ENCODE results near the gene TRIM28. TPM values are rescaled to one million over a fixed set of nuclear protein-coding genes. Genes with fewer than 3 reads are reported as not detected.

The TRIM28 gene
- polyA plus RNA-seq, 1 donor from 2014 or later, result 38.9 TPM

GRCh38 chr19:58558623-58559274 lies 14.9 kb downstream of the TRIM28 start:
- peak overlapping the region; percentile 98 to 100 (median 99) for H3K27ac Mint-ChIP-seq
- H3K4me1 Mint-ChIP-seq, result peaks cover 29 to 46% (median 46%) of the 10 kb centered on the region in 3 donors

GRCh38 chr19:58559275-58560006 lies 15.6 kb downstream of the TRIM28 start:
- peaks cover 2% of the 10 kb centered on the region for H3K27me3 Mint-ChIP-seq
- no peaks in the 10 kb centered on the region for H3K9me3 Mint-ChIP-seq
- peak overlapping the region; percentile 96 to 99 (median 98) for H3K4me3 Mint-ChIP-seq
- H3K27ac Mint-ChIP-seq, result peak overlapping the region; percentile 98 to 100 (median 99)
- peaks cover 6% of the 10 kb centered on the region for H3K36me3 Mint-ChIP-seq
- H3K4me1 Mint-ChIP-seq, result peaks cover 24 to 43% (median 42%) of the 10 kb centered on the region in 3 donors

More at GRCh38 chr19:58558623-58559274, 14.9 kb downstream of the TRIM28 start:
- H3K36me3 Mint-ChIP-seq, result peaks cover 6% of the 10 kb centered on the region
- peaks cover 2% of the 10 kb centered on the region for H3K27me3 Mint-ChIP-seq
- peak overlapping the region; percentile 96 to 99 (median 98) for H3K4me3 Mint-ChIP-seq
- no peaks in the 10 kb centered on the region for H3K9me3 Mint-ChIP-seq

GRCh38 chr19:58560007-58560887 lies 16.4 kb downstream of the TRIM28 start:
- Mint-ChIP-seq H3K36me3 (peaks cover 7% of the 10 kb centered on the region), H3K4me3 (peak overlapping the region; percentile 96 to 99 (median 98)), H3K9me3 (no peaks in the 10 kb centered on the region), H3K27me3 (peaks cover 2% of the 10 kb centered on the region), H3K4me1 (peaks cover 16 to 40% (median 39%) of the 10 kb centered on the region in 3 donors), H3K27ac (peak overlapping the region in 2 of 3 donors; percentile 98 to 99)

DNA sequence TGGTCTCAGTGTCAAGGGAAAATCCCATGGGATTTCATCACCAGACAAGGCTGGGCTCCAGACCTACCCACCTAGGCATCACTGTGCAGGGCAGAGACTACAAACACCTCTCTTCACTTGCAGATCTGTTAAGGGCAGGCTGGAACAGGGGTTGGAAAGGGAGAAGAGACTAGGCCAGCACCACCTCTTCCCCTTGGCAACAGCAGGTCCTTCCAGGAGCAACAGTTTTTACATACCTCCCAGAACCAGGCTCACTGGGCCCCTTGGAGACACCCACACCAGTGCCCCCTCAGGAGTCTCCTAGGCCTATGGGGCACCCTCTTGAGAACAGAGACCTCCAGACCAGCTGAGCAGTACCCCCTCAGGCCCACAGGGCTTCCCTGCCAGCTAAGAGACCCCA lies 17.1 kb downstream of the TRIM28 start:
- Mint-ChIP-seq H3K27ac (peak overlapping the region in 1 of 3 donors; percentile 99), H3K4me1 (peaks cover 14 to 37% (median 37%) of the 10 kb centered on the region in 3 donors), H3K27me3 (peaks cover 2% of the 10 kb centered on the region), H3K4me3 (peak overlapping the region in 3 of 4 donors; percentile 3 to 99 (median 41)), H3K9me3 (no peaks in the 10 kb centered on the region), H3K36me3 (peaks cover 7% of the 10 kb centered on the region)

DNA sequence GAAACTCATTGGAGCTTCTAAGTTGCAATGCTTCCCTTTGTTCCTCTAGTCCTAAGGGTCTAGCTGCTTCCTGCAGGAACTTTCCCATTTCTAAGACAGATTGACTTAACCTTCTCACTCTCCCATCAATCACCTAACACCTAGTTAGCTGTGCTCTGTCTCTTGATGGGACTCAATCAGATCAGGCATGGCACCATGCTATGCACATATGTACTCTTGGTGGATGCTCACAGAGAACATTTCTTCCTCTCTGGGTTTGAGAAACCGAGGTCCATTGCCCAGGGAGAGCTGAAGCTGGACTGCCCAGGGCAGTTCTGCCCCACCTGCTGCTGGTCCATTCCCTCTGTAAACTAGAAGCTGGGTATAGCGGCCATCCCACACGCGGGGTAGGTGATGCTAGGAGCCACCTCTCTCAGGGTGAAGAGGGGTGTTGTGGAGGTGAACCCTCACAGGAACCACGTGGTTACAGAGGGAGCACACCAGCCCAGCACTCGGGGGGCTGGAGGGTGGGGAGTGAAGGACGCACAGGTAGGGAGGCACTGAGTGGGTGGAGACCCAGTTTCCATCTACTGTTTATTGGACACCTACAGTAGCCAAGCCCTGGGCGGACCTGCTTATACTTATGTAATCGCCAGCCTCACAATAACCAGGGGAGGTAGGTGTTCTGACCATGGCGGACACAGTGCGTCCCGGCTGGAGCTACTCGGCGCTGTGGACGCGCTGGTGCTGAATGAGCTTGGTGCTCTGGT lies 17.7 kb downstream of the TRIM28 start:
- H3K27ac Mint-ChIP-seq, result peak overlapping the region in 1 of 3 donors; percentile 99
- peaks cover 3% of the 10 kb centered on the region for H3K36me3 Mint-ChIP-seq
- no peaks in the 10 kb centered on the region for H3K9me3 Mint-ChIP-seq
- peaks cover 2% of the 10 kb centered on the region for H3K27me3 Mint-ChIP-seq
- peak overlapping the region; percentile 72 to 99 (median 91) for H3K4me3 Mint-ChIP-seq
- peaks cover 14 to 34% (median 32%) of the 10 kb centered on the region in 3 donors for H3K4me1 Mint-ChIP-seq

DNA sequence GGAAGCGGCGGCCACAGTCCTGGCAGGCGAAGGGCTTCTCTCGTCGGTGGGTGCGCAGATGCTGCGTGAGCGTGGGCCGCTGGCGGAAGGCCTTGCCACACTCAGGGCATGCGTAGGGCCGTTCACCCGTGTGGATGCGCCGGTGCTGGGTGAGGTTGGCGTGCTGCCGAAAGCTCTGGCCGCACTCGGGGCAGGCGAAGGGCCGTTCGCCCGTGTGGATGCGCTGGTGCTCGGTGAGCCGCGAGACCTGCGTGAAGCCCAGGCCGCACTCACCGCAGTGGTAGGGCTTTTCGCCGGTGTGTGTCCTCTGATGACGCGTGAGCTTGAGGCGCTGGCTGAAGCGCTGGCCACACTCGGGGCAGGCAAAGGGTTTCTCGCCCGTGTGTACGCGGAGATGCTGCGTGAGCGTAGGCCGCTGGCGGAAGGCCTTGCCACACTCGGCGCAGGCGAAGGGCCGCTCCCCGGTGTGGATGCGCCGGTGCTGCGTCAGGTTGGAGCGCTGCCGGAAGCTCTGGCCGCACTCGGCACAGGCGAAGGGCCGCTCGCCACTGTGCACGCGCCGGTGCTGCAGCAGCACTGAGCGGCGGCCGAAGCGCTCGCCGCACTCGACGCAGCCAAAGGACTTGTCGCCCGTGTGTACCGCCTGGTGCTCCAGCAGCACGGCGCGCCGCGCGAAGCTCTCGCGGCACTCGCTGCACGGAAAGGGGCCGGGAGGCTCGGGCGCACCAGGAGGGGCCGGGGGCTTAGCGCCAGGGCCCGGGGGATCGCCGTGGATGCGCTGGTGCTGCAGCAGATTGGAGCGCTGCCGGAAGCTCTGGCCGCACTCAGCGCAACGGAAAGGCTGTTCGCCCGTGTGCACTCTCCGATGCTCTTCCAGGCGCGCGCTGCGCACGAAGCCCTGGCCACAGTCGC lies 18.5 kb downstream of the TRIM28 start:
- H3K4me3 Mint-ChIP-seq, result peak overlapping the region; percentile 88 to 99 (median 91)
- H3K27ac Mint-ChIP-seq, result peak overlapping the region in 2 of 3 donors; percentile 23 to 99
- H3K4me1 Mint-ChIP-seq, result peaks cover 14 to 29% (median 27%) of the 10 kb centered on the region in 3 donors
- no peaks in the 10 kb centered on the region for H3K9me3 Mint-ChIP-seq
- H3K36me3 Mint-ChIP-seq, result peaks cover 3% of the 10 kb centered on the region
- peaks cover 2% of the 10 kb centered on the region for H3K27me3 Mint-ChIP-seq

DNA sequence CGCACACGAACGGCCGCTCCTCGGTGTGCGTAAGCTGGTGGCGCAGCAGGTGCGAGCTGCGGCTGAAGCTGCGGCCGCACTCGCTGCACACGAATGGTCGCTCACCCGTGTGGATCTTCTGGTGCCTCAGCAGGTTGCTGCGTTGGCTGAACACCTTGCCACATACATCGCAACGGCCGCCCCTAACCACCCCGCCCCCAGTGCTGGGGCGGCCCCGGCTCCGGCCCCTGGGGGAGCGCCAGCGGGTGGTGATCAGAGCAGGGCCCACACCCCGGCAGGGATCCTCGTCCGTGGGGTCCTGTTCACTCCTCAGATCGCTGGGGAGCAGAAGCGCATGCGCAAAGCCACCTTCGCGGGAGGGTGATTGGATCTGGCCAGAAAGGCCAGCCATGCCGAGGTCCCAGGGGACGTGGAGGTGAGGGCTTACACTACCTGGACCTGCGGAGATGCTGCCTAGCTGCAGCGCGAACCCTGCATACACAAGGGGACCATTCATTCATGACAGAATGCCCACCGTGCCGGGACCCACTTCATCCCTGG lies 19.2 kb downstream of the TRIM28 start:
- H3K27me3 Mint-ChIP-seq, result peaks cover 2% of the 10 kb centered on the region
- no peaks in the 10 kb centered on the region for H3K9me3 Mint-ChIP-seq
- peak overlapping the region; percentile 88 to 99 (median 91) for H3K4me3 Mint-ChIP-seq
- peaks cover 3% of the 10 kb centered on the region for H3K36me3 Mint-ChIP-seq
- H3K4me1 Mint-ChIP-seq, result peaks cover 14 to 29% (median 23%) of the 10 kb centered on the region in 3 donors
- peak overlapping the region in 2 of 3 donors; percentile 23 to 77 for H3K27ac Mint-ChIP-seq

DNA sequence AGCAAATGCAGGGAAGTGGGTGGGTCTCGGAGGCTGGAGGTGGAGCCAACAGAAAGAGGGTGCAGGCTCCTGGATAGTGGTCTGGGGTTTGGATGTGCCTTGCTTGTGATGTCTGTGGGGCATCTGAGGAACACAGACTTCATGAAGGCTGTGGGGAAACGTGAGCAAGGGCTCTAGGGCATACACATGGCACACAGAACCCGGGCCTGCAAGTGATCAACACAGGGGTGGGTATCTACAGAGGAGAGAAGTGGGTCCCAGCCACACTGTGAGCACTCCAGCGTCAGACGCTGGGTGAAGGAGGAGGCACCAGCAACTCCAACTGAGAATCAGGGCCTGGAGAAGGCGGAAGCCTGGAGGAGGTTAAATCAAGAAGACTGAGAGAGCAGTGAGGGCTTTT lies 20.0 kb downstream of the TRIM28 start:
- peak overlapping the region; percentile 30 to 99 (median 46) for H3K4me3 Mint-ChIP-seq
- peaks cover 12 to 30% (median 22%) of the 10 kb centered on the region in 3 donors for H3K4me1 Mint-ChIP-seq
- peaks cover 3% of the 10 kb centered on the region for H3K36me3 Mint-ChIP-seq

GRCh38 chr19:58566989-58567388 lies 23.1 kb downstream of the TRIM28 start:
- Mint-ChIP-seq H3K36me3 (peaks cover 5% of the 10 kb centered on the region), H3K27me3 (peaks cover 2% of the 10 kb centered on the region), H3K9me3 (no peaks in the 10 kb centered on the region), H3K4me3 (no peak overlapping the region), H3K27ac (no peak overlapping the region), H3K4me1 (peaks cover 8 to 17% (median 16%) of the 10 kb centered on the region in 3 donors)

More for the DNA sequence above, 20.0 kb downstream of the TRIM28 start:
- peak overlapping the region in 1 of 3 donors; percentile 77 for H3K27ac Mint-ChIP-seq
- no peaks in the 10 kb centered on the region for H3K9me3 Mint-ChIP-seq
- H3K27me3 Mint-ChIP-seq, result peaks cover 2% of the 10 kb centered on the region

GRCh38 chr19:58568453-58569130 lies 24.7 kb downstream of the TRIM28 start:
- Mint-ChIP-seq H3K36me3 (peaks cover 5% of the 10 kb centered on the region), H3K4me1 (peaks cover 8 to 18% (median 17%) of the 10 kb centered on the region in 3 donors), H3K4me3 (no peak overlapping the region), H3K9me3 (no peaks in the 10 kb centered on the region), H3K27ac (peak overlapping the region in 1 of 3 donors; percentile 40), H3K27me3 (peaks cover under 1% of the 10 kb centered on the region)

- H3K27me3 Mint-ChIP-seq, result no peaks in the 10 kb centered on the region
- H3K36me3 Mint-ChIP-seq, result peaks cover 5% of the 10 kb centered on the region
- no peak overlapping the region for H3K4me3 Mint-ChIP-seq
- peaks cover 8 to 23% (median 21%) of the 10 kb centered on the region in 3 donors for H3K4me1 Mint-ChIP-seq
- peak overlapping the region in 1 of 3 donors; percentile 40 for H3K27ac Mint-ChIP-seq
- no peaks in the 10 kb centered on the region for H3K9me3 Mint-ChIP-seq
Observed at GRCh38 chr19:58569191-58569942, 25.5 kb downstream of the TRIM28 start.

Measured in IgD-negative memory B cell (primary cell).